Measurements from ENCODE around the gene PLAC8. TPM values are rescaled to one million over a fixed set of nuclear protein-coding genes. Genes with fewer than 3 reads are reported as not detected.
"Not testable (repeated sequence)": the region's sequence is repeated elsewhere in the genome, so short reads cannot be mapped to it uniquely, and the experiment has no call there.

The PLAC8 gene, protein sequence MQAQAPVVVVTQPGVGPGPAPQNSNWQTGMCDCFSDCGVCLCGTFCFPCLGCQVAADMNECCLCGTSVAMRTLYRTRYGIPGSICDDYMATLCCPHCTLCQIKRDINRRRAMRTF
- 2.2 TPM for total RNA-seq
- long read RNA-seq = 0 reads

DNA sequence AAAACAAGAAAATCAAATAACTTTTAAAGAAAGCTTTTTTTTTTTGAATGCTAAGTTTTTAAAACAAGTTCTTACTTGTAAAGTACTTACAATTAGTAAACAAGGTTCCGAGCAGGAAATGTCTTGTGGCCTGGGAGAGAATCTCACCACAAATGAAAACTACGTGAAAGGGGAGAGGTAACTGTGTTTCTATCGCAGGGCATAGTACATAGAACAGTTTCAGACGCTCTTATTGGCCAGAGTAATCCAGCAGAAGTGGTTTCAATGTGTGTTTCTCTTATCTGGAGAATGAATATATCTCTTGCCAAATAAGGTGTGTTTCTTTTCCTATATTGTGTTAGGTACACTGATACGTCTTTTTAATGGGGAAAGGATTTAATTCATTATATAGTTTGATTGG, at the start of gene PLAC8:
Gene PLAC8, minus strand, starts transcription at position 154 of the 400 bp plus-strand sequence. CDS start 6,808 bp downstream, outside the sequence.
- ATAC-seq (no peak), DNase-seq (ENCODE audit: missing footprints) (no peak)
- intact Hi-C loops (cut with DNase I) = no loop called here

GRCh38 chr4:83153417-83153816, 38.9 kb upstream of the PLAC8 start:
- no peak for ATAC-seq
- intact Hi-C loops (cut with DNase I) = no loop called here
- DNase-seq (ENCODE audit: missing footprints) = no peak

DNA sequence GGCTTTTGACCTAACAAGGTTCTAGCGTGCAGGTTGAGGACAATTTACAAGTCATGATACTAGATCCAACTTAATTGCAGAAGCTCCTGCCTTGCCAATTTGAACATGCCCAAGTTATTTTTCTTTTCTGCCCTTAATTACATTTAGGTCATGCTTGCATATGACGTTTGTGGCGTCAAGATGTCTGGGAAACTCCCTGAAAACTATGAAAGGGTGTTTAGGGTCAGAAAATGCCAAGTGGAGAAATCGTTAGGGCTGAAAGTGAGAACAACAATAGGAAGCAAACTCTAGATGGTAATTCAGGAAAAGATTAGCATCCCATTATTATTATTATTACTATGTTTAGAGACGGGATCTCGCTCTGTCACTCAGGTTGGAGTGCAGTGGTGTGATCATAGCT, 38.2 kb upstream of the PLAC8 start:
- intact Hi-C loops (cut with DNase I) = no loop called here
- no peak for ATAC-seq

GRCh38 chr4:83151651-83152050, 37.1 kb upstream of the PLAC8 start:
- intact Hi-C loops (cut with DNase I) = no loop called here
- no peak for DNase-seq (ENCODE audit: missing footprints)
- no peak for ATAC-seq

More for the DNA sequence above, 38.2 kb upstream of the PLAC8 start:
- no peak for DNase-seq (ENCODE audit: missing footprints)

GRCh38 chr4:83150653-83151330, 36.3 kb upstream of the PLAC8 start:
- ATAC-seq (no peak), DNase-seq (ENCODE audit: missing footprints) (no peak)
- intact Hi-C loops (cut with DNase I) = no loop called here

DNA sequence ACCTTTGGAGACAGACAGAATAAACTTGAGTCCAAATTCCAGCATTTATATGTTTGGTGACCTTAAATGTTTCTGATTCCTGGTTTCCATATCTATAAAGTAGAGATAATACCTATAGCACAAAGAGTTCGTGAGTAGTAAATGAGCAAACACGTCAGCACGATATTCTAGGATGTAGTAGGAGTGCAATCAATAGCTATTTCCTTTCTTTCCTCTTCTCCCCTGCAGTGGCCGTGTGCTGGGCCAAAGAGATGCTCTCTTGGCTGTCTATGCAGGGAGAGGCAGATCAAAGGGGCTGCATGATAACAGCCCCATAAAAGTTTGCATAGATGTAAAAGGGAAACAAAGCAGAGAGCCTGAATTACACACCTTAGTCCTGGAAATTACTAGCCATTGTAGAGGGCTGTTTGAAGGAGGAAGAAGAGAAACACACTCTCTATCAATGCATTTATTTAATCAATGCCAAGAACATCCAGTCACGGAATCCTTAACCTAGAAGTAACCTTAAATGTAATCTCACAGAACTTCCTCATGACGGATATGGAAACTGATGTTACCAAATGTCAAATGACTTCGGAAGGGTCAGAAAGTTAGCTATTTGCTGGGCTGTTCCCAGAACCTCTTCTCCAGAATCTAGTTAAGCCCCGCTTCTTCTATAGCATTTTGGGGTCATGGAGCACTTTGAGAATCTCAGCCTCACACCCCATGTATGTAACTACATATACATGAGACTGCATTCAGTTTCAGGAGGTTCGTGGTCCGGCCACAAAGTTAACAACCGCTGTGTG, 35.5 kb upstream of the PLAC8 start:
- intact Hi-C loops (cut with DNase I) = no loop called here
- DNase-seq (ENCODE audit: missing footprints) (no peak), ATAC-seq (no peak)

DNA sequence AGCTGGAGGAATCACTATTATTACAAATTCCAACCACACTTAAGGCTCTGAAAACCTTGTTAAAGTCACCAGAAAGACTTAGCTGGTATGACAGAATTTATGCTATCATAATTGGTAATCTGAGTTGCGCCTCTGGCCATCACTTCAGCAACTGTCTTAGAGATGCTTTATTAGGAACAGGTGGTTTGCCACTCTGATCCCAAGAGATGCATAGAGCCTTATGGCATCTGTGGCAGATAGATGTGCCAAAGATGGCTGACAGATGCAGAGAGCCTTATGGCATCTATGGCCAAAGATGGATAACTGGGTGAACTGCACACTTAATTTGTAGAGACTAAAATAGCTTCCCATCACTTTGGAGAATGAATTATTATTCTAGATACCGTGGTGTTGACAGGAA, 32.3 kb upstream of the PLAC8 start:
- intact Hi-C loops (cut with DNase I) = no loop called here
- ATAC-seq (no peak), DNase-seq (ENCODE audit: missing footprints) (no peak)

DNA sequence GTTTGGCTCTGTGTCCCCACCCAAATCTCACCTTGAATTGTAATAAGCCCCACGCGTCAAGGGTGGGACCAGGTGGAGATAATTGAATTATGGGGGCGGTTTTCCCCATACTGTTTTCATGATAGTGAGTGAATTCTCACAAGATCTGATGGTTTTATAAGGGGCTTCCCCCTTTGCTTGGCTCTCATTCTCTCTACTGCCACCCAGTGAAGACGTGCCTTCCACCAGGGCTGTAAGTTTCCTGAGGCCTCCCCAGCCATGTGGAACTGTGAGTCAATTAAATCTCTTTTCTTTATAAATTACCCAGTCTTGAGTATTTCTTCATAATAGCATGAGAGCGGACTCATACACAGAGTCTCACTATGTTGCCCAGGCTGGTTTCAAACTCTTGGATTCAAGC, 31.2 kb upstream of the PLAC8 start:
- DNase-seq (ENCODE audit: missing footprints); intact Hi-C loops (cut with DNase I); ATAC-seq: not testable (repeated sequence)

DNA sequence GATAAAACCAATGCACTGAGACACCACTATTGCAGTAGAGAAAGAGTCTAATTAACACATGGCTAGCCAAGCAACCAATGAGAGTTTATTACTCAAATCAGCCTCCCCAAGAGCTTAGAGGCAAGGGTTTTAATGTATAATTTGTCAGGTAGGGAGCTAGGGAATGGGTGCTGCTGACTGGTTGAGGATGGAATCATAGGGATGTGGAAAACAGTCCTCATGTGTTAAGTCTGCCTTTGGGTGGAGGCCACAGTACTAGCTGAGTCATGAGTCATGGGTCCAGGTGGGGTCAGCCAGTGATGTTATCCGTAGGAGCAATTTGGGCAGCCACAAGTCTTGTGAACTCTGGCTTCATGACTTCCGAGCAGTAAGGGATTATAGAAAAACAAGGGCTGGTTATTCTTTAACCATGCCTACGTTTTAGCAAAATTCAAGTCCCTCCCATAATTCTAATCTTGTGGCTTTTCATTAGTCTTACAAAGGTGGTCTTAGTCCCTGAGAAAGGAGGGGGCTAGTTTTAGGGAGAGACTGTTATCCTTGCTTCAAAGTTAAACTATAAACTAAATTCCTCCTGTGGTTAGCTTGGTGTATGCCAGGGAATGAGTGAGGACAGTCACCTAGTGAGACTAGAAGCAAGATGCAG, 25.1 kb upstream of the PLAC8 start:
- ATAC-seq (no peak), DNase-seq (ENCODE audit: missing footprints) (no peak)
- intact Hi-C loops (cut with DNase I) = no loop called here

DNA sequence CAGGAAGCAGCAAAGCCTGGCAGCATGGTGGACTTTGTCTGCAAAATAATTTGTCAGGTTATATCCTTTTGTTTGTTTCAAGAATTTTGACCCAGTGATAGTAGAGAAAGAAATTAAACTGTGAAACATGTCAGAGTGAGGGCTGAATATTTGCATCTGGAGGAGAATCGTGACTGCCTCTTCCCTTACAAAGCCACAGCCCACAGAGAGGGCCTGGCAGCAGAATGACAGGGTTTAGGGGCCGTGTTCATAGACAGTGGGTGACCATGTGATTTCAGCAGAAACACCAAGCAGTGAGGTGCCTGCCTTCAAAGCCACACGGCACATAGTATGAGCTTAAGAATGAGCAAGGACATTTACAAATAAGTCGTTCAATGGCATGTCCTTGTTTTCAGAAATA, 24.4 kb upstream of the PLAC8 start:
- DNase-seq (ENCODE audit: missing footprints) (no peak), ATAC-seq (no peak)
- intact Hi-C loops (cut with DNase I) = no loop called here

DNA sequence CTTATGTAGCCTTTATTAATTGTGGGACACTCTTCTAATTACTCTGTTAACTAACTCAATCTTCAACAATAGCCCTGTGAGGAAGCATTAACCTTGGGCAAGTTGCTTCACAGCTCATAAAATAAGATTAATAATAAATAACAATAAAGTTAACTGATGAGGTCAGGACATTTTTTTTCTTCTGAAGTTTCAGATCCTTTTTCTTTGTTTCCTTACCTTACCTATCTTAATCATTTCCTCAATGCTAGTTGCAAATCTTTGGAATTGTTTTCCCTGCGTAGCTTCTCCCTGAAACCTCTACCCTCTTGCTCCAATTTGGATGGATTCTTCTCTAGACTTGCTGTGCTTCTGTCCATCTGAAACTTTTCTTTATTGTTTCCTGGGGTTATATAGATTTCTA, 17.5 kb upstream of the PLAC8 start:
- intact Hi-C loops (cut with DNase I) = no loop called here
- ATAC-seq = no peak
- DNase-seq (ENCODE audit: missing footprints) = no peak

GRCh38 chr4:83129264-83129663, 14.7 kb upstream of the PLAC8 start:
- DNase-seq (ENCODE audit: missing footprints) (no peak), ATAC-seq (no peak)
- intact Hi-C loops (cut with DNase I) = no loop called here

GRCh38 chr4:83128240-83128929, 13.9 kb upstream of the PLAC8 start:
- intact Hi-C loops (cut with DNase I) = no loop called here
- ATAC-seq = no peak

DNA sequence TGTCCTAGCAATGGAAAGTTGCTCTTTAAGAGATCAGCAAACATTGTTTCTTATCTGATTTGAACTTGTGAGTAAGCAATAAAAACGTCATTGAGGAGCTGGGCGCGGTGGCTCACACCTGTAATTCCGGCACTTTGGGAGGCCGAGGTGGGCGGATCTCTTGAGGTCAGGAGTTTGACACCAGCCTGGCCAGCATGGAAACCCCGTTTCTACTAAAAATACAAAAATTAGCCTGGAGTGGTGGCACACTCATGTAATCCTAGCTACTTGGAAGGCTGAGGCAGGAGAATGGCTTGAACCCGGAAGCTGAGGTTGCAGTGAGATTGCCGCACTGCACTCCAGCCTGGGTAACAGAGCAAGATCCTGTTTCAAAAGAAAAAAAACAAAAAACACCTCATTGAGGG, 11.2 kb upstream of the PLAC8 start:
- DNase-seq (ENCODE audit: missing footprints) (no peak), ATAC-seq (no peak)
- intact Hi-C loops (cut with DNase I) = no loop called here

More at GRCh38 chr4:83128240-83128929, 13.9 kb upstream of the PLAC8 start:
- no peak for DNase-seq (ENCODE audit: missing footprints)

GRCh38 chr4:83124111-83124780, 9.7 kb upstream of the PLAC8 start:
- DNase-seq (ENCODE audit: missing footprints) = no peak

GRCh38 chr4:83121246-83121645, 6.7 kb upstream of the PLAC8 start:
- intact Hi-C loops (cut with DNase I) = no loop called here
- DNase-seq (ENCODE audit: missing footprints) = no peak
- no peak for ATAC-seq

More at GRCh38 chr4:83124111-83124780, 9.7 kb upstream of the PLAC8 start:
- ATAC-seq = peak; percentile 46
- intact Hi-C loops (cut with DNase I) = no loop called here

DNA sequence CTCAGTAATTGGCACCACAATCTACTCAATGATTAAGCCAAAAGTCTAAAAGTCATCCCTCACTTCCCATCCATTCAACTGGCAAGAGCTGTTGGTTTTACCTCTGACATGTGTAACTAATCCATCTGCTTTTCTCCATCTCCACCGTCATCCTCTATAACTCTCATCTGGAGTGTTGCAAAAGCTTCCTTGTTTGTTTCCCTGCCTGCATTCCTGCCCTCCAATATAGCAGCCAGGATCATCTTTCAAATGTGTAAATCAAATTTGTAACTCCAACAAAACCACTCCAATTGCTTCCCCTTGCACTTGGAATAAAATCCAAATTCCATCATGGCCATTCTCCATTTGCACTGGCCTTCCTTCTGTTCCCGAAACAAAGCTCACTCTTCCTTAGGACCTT, 4.3 kb upstream of the PLAC8 start:
- ATAC-seq = no peak
- intact Hi-C loops (cut with DNase I) = no loop called here
- DNase-seq (ENCODE audit: missing footprints) = no peak

- intact Hi-C loops (cut with DNase I) = no loop called here
- no peak for ATAC-seq
- no peak for DNase-seq (ENCODE audit: missing footprints)
Measured at GRCh38 chr4:83115656-83116285, 1.2 kb upstream of the PLAC8 start.

Measured in Right ventricle myocardium inferior (tissue), 1 donor.